Endodermal cell (in vitro differentiated cells): Measurements from ENCODE around the gene DRAXIN. TPM values are rescaled to one million over a fixed set of nuclear protein-coding genes. Genes with fewer than 3 reads are reported as not detected.

ENCODE experiments used
- DNase-seq: peaks from one replicate; pipeline ENCODE4 v3.0.0-alpha.2; 2017
- H3K27ac ChIP-seq: 2 replicates; pipeline ENCODE4 v1.5.1; 2013; ENCODE audit warnings: mild to moderate bottlenecking, low read depth, low read length, moderate library complexity
- H3K27me3 ChIP-seq: 2 replicates; pipeline ENCODE4 v1.6.1; 2013; ENCODE audit warnings: mild to moderate bottlenecking, low read length, moderate library complexity; ENCODE audit not compliant: insufficient read depth, control insufficient read depth, poor library complexity, severe bottlenecking
- H3K36me3 ChIP-seq: 2 replicates; pipeline ENCODE4 v1.7.0; 2013; ENCODE audit warnings: mild to moderate bottlenecking, low read length, moderate library complexity; ENCODE audit not compliant: control insufficient read depth, insufficient read depth
- H3K4me1 ChIP-seq: one replicate; pipeline ENCODE4 v1.7.0; 2013; ENCODE audit warnings: low read length; ENCODE audit not compliant: control insufficient read depth, insufficient read depth
- H3K4me3 ChIP-seq: 2 replicates; pipeline ENCODE4 v1.5.1; 2013; ENCODE audit warnings: mild to moderate bottlenecking, low read length, moderate library complexity
- H3K9ac ChIP-seq: 2 replicates; pipeline ENCODE4 v1.6.1; 2013; ENCODE audit warnings: mild to moderate bottlenecking, low read length, moderate library complexity; ENCODE audit not compliant: poor library complexity, severe bottlenecking; ENCODE audit errors: extremely low read depth
- H3K9me3 ChIP-seq: 2 replicates; pipeline ENCODE4 v1.6.1; 2013; ENCODE audit warnings: mild to moderate bottlenecking, low read length, moderate library complexity; ENCODE audit not compliant: control insufficient read depth
- H3K27ac Mint-ChIP-seq: 2 replicates; pipeline ENCODE4 v1.8.0; 2020; ENCODE audit warnings: mixed read lengths
- H3K27me3 Mint-ChIP-seq: 2 replicates; pipeline ENCODE4 v1.8.0; 2021; ENCODE audit warnings: mild to moderate bottlenecking, mixed read lengths; ENCODE audit not compliant: insufficient read depth
- H3K36me3 Mint-ChIP-seq: 2 replicates; pipeline ENCODE4 v1.8.0; 2020; ENCODE audit warnings: low read depth, mixed read lengths
- H3K4me1 Mint-ChIP-seq: 2 replicates; pipeline ENCODE4 v1.8.0; 2020; ENCODE audit warnings: mixed read lengths
- H3K4me3 Mint-ChIP-seq: 2 replicates; pipeline ENCODE4 v1.8.0; 2020; ENCODE audit warnings: mild to moderate bottlenecking, moderate library complexity, mixed read lengths
- H3K9me3 Mint-ChIP-seq: 2 replicates; pipeline ENCODE4 v1.8.0; 2020; ENCODE audit warnings: mild to moderate bottlenecking, mixed read lengths
- WGBS, 2 experiments: methylation state at CpG; one replicate each; pipeline versions ENCODE4 v1.1.5 to v1.1.7; 2013; ENCODE audit warnings: missing lambda C conversion rate in 2 of 2, mixed read lengths in 1 of 2; ENCODE audit not compliant: insufficient coverage in 1 of 2, insufficient read length in 1 of 2; 5-methylcytosine and 5-hydroxymethylcytosine counted together
- total RNA-seq, 2 donors: library from RNA; stranded (reverse); fragmentation: NEBNext Ultra II Directional in 1 of 2; extraction: Animal tissue kit (Norgen Biotek cat#: 25700) in 1 of 2; gene quantifications; 2 replicates in 1 of 2; 3 replicates in 1 of 2; pipeline ENCODE4 v1.2.1, GENCODE V29; 2021
- TF ChIP-seq, protein P1 (sequence below): fragments of 200-600 bp; sonication (generic); conservative IDR thresholded peaks from 2 replicates; pipeline ENCODE4 v1.5.0; 2021; ENCODE audit warnings: antibody characterized with exemption, mild to moderate bottlenecking

The DRAXIN gene
- total RNA-seq, 2 donors from 2014 or later: 5.4 to 6.0 TPM

DNA sequence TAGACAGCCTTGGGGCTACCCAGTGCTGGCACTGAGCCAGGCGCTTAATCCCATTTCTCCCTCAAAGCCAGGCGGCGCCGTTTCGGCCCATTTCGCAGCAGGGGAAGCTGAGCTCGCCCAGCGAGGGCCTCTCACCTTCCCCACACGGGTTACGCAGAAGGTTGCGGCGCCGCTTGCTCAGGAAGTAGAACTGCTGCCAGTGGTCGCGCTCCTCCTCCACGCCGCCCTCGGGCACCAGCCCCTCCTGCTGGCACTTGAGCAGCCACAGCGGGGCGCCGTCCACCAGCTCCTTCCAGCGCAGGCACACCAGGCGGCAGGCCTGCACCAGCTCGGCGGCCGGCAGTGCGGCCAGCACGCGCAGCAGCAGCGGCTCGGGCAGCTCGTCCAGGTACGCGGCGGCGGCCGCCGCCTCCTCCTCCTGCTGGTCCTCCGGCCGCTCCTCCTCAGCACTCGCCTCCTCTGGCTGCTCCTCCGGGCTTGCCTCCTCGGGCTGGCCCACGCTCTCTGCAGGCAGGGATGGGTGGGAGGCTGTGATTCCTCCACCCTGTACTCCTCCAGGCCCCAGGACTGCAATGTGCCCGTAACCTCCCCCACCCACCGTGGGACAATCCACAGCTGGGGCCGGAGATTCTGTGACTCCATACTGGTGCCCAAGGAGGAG, 41.0 kb upstream of the DRAXIN start:
- no peaks in the 10 kb centered on the region for H3K36me3 Mint-ChIP-seq
- DNase-seq: peak; percentile 90
- no peaks in the 10 kb centered on the region for H3K9me3 Mint-ChIP-seq
- peak overlapping the region; percentile 28 for H3K4me3 Mint-ChIP-seq
- H3K27me3 Mint-ChIP-seq: peaks cover 48% of the 10 kb centered on the region
- 15 to 16% methylated on average over 6 to 47 of the region's 47 CpGs for WGBS, 2 experiments
- H3K27me3 ChIP-seq: peaks cover 61% of the 10 kb centered on the region
- no peaks in the 10 kb centered on the region for H3K36me3 ChIP-seq
- no peak overlapping the region for H3K27ac ChIP-seq
- no peaks in the 10 kb centered on the region for H3K9me3 ChIP-seq
- H3K9ac ChIP-seq: no peak overlapping the region
- TF ChIP-seq, protein P1, sequence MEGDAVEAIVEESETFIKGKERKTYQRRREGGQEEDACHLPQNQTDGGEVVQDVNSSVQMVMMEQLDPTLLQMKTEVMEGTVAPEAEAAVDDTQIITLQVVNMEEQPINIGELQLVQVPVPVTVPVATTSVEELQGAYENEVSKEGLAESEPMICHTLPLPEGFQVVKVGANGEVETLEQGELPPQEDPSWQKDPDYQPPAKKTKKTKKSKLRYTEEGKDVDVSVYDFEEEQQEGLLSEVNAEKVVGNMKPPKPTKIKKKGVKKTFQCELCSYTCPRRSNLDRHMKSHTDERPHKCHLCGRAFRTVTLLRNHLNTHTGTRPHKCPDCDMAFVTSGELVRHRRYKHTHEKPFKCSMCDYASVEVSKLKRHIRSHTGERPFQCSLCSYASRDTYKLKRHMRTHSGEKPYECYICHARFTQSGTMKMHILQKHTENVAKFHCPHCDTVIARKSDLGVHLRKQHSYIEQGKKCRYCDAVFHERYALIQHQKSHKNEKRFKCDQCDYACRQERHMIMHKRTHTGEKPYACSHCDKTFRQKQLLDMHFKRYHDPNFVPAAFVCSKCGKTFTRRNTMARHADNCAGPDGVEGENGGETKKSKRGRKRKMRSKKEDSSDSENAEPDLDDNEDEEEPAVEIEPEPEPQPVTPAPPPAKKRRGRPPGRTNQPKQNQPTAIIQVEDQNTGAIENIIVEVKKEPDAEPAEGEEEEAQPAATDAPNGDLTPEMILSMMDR: peak; percentile 68
- peaks cover 2% of the 10 kb centered on the region for H3K4me1 Mint-ChIP-seq
- no peak overlapping the region for H3K4me3 ChIP-seq
- no peak overlapping the region for H3K27ac Mint-ChIP-seq
- H3K4me1 ChIP-seq: peaks cover 1% of the 10 kb centered on the region

DNA sequence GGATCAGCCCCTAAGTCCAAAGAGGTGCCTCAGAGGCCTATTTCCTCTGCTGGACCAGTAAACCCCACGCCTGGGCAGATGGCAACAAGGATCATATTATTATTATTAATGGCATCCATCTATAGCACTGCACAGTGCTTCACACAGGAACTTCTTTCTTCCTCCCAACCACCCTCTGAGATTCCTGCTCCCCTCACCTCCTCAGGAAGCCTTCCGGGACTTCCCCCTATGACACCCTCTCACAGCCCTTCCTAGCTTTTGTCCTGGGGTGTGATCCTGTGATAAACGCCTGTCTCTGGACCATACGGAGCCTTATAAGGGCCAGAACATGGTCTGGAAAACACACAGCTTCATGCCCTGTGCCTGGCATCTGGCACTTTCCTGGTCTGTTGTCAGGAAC, 40.5 kb upstream of the DRAXIN start:
- no peak overlapping the region for H3K27ac ChIP-seq
- Mint-ChIP-seq H3K9me3 (no peaks in the 10 kb centered on the region), H3K4me1 (peaks cover 2% of the 10 kb centered on the region), H3K27ac (no peak overlapping the region), H3K36me3 (peaks cover 3% of the 10 kb centered on the region), H3K27me3 (peaks cover 52% of the 10 kb centered on the region), H3K4me3 (peak overlapping the region; percentile 28)
- H3K9ac ChIP-seq: no peak overlapping the region
- TF ChIP-seq, protein P1: no peak
- no peaks in the 10 kb centered on the region for H3K36me3 ChIP-seq
- WGBS, 2 experiments: 88 to 100% methylated on average over 3 to 4 of the region's 4 CpGs
- no peaks in the 10 kb centered on the region for H3K9me3 ChIP-seq
- peaks cover 7% of the 10 kb centered on the region for H3K4me1 ChIP-seq
- no peak for DNase-seq
- no peak overlapping the region for H3K4me3 ChIP-seq
- H3K27me3 ChIP-seq: peaks cover 65% of the 10 kb centered on the region

DNA sequence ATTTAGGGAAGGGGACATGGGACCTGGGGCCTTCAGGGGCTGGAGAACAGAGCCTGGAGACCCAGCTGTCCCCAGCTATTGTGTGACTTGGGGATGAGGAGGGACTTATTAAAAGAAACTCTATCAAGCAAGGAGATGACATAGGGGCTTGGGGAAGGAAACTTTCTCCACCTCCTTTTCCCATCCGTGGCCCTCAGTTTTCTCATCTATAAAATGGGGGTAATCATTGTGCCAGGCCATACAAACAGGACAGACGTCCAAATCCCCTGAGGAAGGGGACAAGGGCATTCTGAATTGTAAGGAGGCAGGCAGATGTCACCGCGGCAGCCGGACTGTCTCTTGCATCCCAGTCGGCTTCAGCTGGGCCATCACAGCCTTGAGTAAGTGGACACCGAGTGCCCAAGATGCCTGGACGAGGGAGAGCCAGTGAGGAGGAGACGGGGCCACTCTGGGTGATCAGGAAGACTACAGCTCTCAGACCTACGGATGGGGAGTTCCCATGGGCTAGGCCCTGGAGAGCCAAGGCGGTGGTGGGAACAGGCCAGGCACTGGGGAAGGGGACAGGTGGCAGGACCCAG, 39.2 kb upstream of the DRAXIN start:
- no peaks in the 10 kb centered on the region for H3K9me3 ChIP-seq
- no peak overlapping the region for H3K9ac ChIP-seq
- H3K9me3 Mint-ChIP-seq: no peaks in the 10 kb centered on the region
- no peak for DNase-seq
- H3K4me1 Mint-ChIP-seq: peaks cover 2% of the 10 kb centered on the region
- peaks cover 7% of the 10 kb centered on the region for H3K4me1 ChIP-seq
- H3K4me3 ChIP-seq: no peak overlapping the region
- H3K36me3 ChIP-seq: peaks cover 6% of the 10 kb centered on the region
- H3K27ac Mint-ChIP-seq: no peak overlapping the region
- H3K36me3 Mint-ChIP-seq: peaks cover 8% of the 10 kb centered on the region
- peaks cover 49% of the 10 kb centered on the region for H3K27me3 Mint-ChIP-seq
- peaks cover 65% of the 10 kb centered on the region for H3K27me3 ChIP-seq
- H3K27ac ChIP-seq: no peak overlapping the region
- WGBS, 2 experiments: 90 to 93% methylated on average over 10 to 11 of the region's 11 CpGs
- TF ChIP-seq, protein P1: no peak
- H3K4me3 Mint-ChIP-seq: no peak overlapping the region
